HepG2 (cell line): Measurements from ENCODE around the gene PANX1. TPM values are rescaled to one million over a fixed set of nuclear protein-coding genes. Genes with fewer than 3 reads are reported as not detected.

Experiments used
- ATAC-seq: fragments of 200-7000 bp; cut with Tn5 transposase; 3 replicates; pipeline ENCODE4 v1.9.1; 2020; ENCODE audit warnings: mild to moderate bottlenecking, moderate library complexity
- BruUV-seq: library from RNA; stranded (reverse); fragments of 400-500 nt; replicated peaks from 2 replicates; lab custom pipeline; 2021; lab: Mats Ljungman, UMichigan
- CTCF ChIA-PET: fragments of 300-600 bp; formaldehyde crosslinking; extraction: SDS; loops from one replicate; lab custom pipeline; 2021; ENCODE audit warnings: low total read pairs, inconsistent platforms, low intra/inter-chr PET ratio; lab: Yijun Ruan, JAX
- POLR2A ChIA-PET: fragments of 350-600 bp; sonication (Branson Sonifier 250); formaldehyde crosslinking; loops from one replicate; lab custom pipeline; 2020; ENCODE audit warnings: antibody characterized with exemption, inconsistent platforms; lab: Yijun Ruan, JAX
- DNase-seq: peaks from one replicate; pipeline ENCODE4 v3.0.0-alpha.2; 2015; ENCODE audit warnings: low spot score
- FAIRE-seq: peaks from 3 replicates; lab custom pipeline; 2011; peaks lifted over from hg19 to GRCh38; lab: Jason Lieb, UNC
- H2AFZ ChIP-seq: one replicate; pipeline ENCODE4 v1.6.1; 2011; ENCODE audit warnings: low read length, inconsistent platforms
- H3K27ac ChIP-seq: fragments of 300-600 bp; 3 replicates; pipeline ENCODE4 v1.8.0; 2011; ENCODE audit warnings: mixed run types, mild to moderate bottlenecking, mixed read lengths, low read length, inconsistent platforms; ENCODE audit not compliant: insufficient read depth; ENCODE audit errors: extremely low read length
- H3K27me3 ChIP-seq, 2 experiments: fragments of 200-600 bp in 1 of 2; 2 replicates in 1 of 2; 3 replicates in 1 of 2; pipeline versions ENCODE4 v1.6.0 to v1.8.0; 2011; ENCODE audit warnings: low read length in 2 of 2, mild to moderate bottlenecking in 2 of 2, moderate library complexity in 2 of 2, inconsistent platforms in 1 of 2; ENCODE audit not compliant: insufficient read depth in 2 of 2, control insufficient read depth in 1 of 2
- H3K36me3 ChIP-seq, 2 experiments: fragments of 200-600 bp in 1 of 2; replicated peaks in 1 of 2; 2 replicates in 1 of 2; 3 replicates in 1 of 2; pipeline versions ENCODE4 v1.5.1 to v1.8.0; 2011; ENCODE audit warnings: low read length in 2 of 2, inconsistent platforms in 1 of 2; ENCODE audit not compliant: insufficient read depth in 2 of 2, control insufficient read depth in 1 of 2
- H3K4me1 ChIP-seq: 2 replicates; pipeline ENCODE4 v1.5.1; 2012; ENCODE audit warnings: low read length, inconsistent platforms; ENCODE audit not compliant: insufficient read depth
- H3K4me2 ChIP-seq: 2 replicates; pipeline ENCODE4 v1.6.0; 2011; ENCODE audit warnings: low read depth, low read length, inconsistent platforms
- H3K4me3 ChIP-seq, 3 experiments: fragments of 200-600 bp in 1 of 3; sonication (generic), shearing (Covaris generic) in 1 of 3; replicated peaks in 1 of 3; 2 replicates each; pipeline ENCODE4 v1.5.1; 2011 to 2016; ENCODE audit warnings: low read length in 3 of 3, inconsistent platforms in 2 of 3, low read depth in 2 of 3, mild to moderate bottlenecking in 2 of 3, control low read depth in 1 of 3, mixed read lengths in 1 of 3; ENCODE audit not compliant: insufficient read depth in 1 of 3
- H3K79me2 ChIP-seq: one replicate; pipeline ENCODE4 v1.6.1; 2011; ENCODE audit warnings: low read length, inconsistent platforms; ENCODE audit not compliant: insufficient read depth
- H3K9ac ChIP-seq: 2 replicates; pipeline ENCODE4 v1.6.0; 2011; ENCODE audit warnings: mild to moderate bottlenecking, low read depth, low read length, inconsistent platforms; ENCODE audit not compliant: insufficient read depth
- H3K9me3 ChIP-seq: 2 replicates; pipeline ENCODE4 v1.5.1; 2012; ENCODE audit warnings: mild to moderate bottlenecking, low read length
- H4K20me1 ChIP-seq: 2 replicates; pipeline ENCODE4 v1.6.0; 2011; ENCODE audit warnings: inconsistent platforms, mild to moderate bottlenecking, low read length, moderate library complexity; ENCODE audit not compliant: insufficient read depth
- ELF3 ChIP-seq: IDR thresholded peaks from 2 replicates; pipeline ENCODE4 v1.6.1; 2016; ENCODE audit warnings: missing genetic modification reagents, missing compliant biosample characterization
- FOXO1 ChIP-seq: sonication (generic); formaldehyde crosslinking; IDR thresholded peaks from 2 replicates; pipeline ENCODE4 v1.4.0; 2020; ENCODE audit warnings: missing genetic modification reagents
- FOXP1 ChIP-seq, 2 experiments: fragments of 450-650 bp in 1 of 2; IDR thresholded peaks; 2 replicates each; pipeline ENCODE4 v1.6.1; 2017 to 2018; ENCODE audit warnings: antibody characterized with exemption in 1 of 2
- GATAD2A ChIP-seq: IDR thresholded peaks from 2 replicates; pipeline ENCODE4 v1.6.1; 2016
- HDAC2 ChIP-seq: sonication (generic); formaldehyde crosslinking; IDR thresholded peaks from 2 replicates; pipeline ENCODE4 v1.4.0; 2020; ENCODE audit warnings: missing genetic modification reagents
- MED1 ChIP-seq: sonication (generic); formaldehyde crosslinking; IDR thresholded peaks from 2 replicates; pipeline ENCODE4 v1.4.0; 2020; ENCODE audit warnings: missing genetic modification reagents
- NR2F1 ChIP-seq, 2 experiments: fragments of 450-650 bp in 1 of 2; formaldehyde crosslinking in 1 of 2; IDR thresholded peaks; 2 replicates each; pipeline versions ENCODE4 v1.5.0 to v1.6.1; 2016 to 2020; ENCODE audit warnings: mild to moderate bottlenecking in 1 of 2, missing compliant biosample characterization in 1 of 2, missing genetic modification reagents in 1 of 2, moderate library complexity in 1 of 2
- NR2F6 ChIP-seq, 2 experiments: IDR thresholded peaks; 2 replicates each; pipeline ENCODE4 v1.6.1; 2016; ENCODE audit warnings: antibody characterized with exemption in 1 of 2, mild to moderate bottlenecking in 1 of 2
- PAXIP1 ChIP-seq: sonication (generic); formaldehyde crosslinking; conservative IDR thresholded peaks from 2 replicates; pipeline ENCODE4 v1.4.0; 2020; ENCODE audit warnings: mild to moderate bottlenecking, missing genetic modification reagents, moderate library complexity
- PHF21A ChIP-seq: sonication (generic); formaldehyde crosslinking; IDR thresholded peaks from 2 replicates; pipeline ENCODE4 v1.5.0; 2020; ENCODE audit warnings: mild to moderate bottlenecking, missing genetic modification reagents
- SKIL ChIP-seq: sonication (generic); formaldehyde crosslinking; IDR thresholded peaks from 2 replicates; pipeline ENCODE4 v1.8.0; 2022; ENCODE audit warnings: missing genetic modification reagents, mild to moderate bottlenecking, moderate library complexity, borderline replicate concordance
- TARDBP ChIP-seq: sonication (generic); formaldehyde crosslinking; IDR thresholded peaks from 2 replicates; pipeline ENCODE4 v1.8.0; 2022; ENCODE audit warnings: mild to moderate bottlenecking, missing genetic modification reagents
- TFE3 ChIP-seq: IDR thresholded peaks from 2 replicates; pipeline ENCODE4 v1.6.1; 2016
- ZKSCAN8 ChIP-seq: IDR thresholded peaks from 2 replicates; pipeline ENCODE4 v1.6.1; 2016; ENCODE audit warnings: borderline replicate concordance, missing genetic modification reagents, missing compliant biosample characterization
- ZMYM4 ChIP-seq: sonication (generic); formaldehyde crosslinking; IDR thresholded peaks from 2 replicates; pipeline ENCODE4 v1.8.1; 2023; ENCODE audit warnings: mild to moderate bottlenecking, missing genetic modification reagents
- ZNF44 ChIP-seq: sonication (generic); formaldehyde crosslinking; IDR thresholded peaks from 2 replicates; pipeline ENCODE4 v1.5.1; 2020; ENCODE audit warnings: mild to moderate bottlenecking, missing genetic modification reagents
- ZNF737 ChIP-seq: sonication (generic); formaldehyde crosslinking; IDR thresholded peaks from 2 replicates; pipeline ENCODE4 v1.5.0; 2020; ENCODE audit warnings: missing genetic modification reagents, mild to moderate bottlenecking, borderline replicate concordance
- ZNF879 ChIP-seq: sonication (generic); formaldehyde crosslinking; IDR thresholded peaks from 2 replicates; pipeline ENCODE4 v1.8.1; 2023; ENCODE audit warnings: missing genetic modification reagents
- ZSCAN20 ChIP-seq: sonication (generic); formaldehyde crosslinking; IDR thresholded peaks from 2 replicates; pipeline ENCODE4 v1.4.0; 2020; ENCODE audit warnings: missing genetic modification reagents, mild to moderate bottlenecking, borderline replicate concordance
- WGBS: methylation state at CpG from one replicate; pipeline ENCODE4 v1.1.6; 2017; ENCODE audit warnings: low lambda C conversion rate; 5-methylcytosine and 5-hydroxymethylcytosine counted together
- in situ Hi-C: cut with HindIII; loops from 2 replicates; pipeline ENCODE4 v1.10.0; 2017; ENCODE audit warnings: low pct_unique_long_range_greater_than_20kb; ENCODE audit not compliant: extremely low pct_ligation_motif_present
- intact Hi-C: fragments of 100-400 bp; cut with micrococcal nuclease; formaldehyde crosslinking; loops from one replicate; pipeline ENCODE4 v1.10.0; 2022; ENCODE audit not compliant: unreplicated experiment
- polyA plus RNA-seq, 8 experiments: library from polyadenylated mRNA; depleted of rRNA in 3 of 8; stranded (reverse) in 7 of 8; unstranded in 1 of 8; fragments of >200 nt; fragmentation: Illumina TruSeq in 4 of 8; extraction: Trizol in 4 of 8; gene quantifications; 2 replicates each; pipeline versions ENCODE4 v1.2.1 to v1.2.3, GENCODE V29; 2011 to 2016; ENCODE audit warnings: low read depth in 4 of 8, missing spikeins in 1 of 8, mixed read lengths in 1 of 8; ENCODE audit not compliant: insufficient read depth in 1 of 8
- total RNA-seq, 5 experiments: library from RNA; depleted of rRNA; stranded (reverse); fragments of >200 nt; fragmentation: Illumina TruSeq; extraction: Trizol; gene quantifications; 2 replicates each; pipeline ENCODE4 v1.2.3, GENCODE V29; 2016; ENCODE audit warnings: low read depth in 1 of 5

The PANX1 gene
- total and polyA plus RNA-seq, 2 of the 13 experiments (the other 11 are each of a cell fraction or from before 2014, with no cell fraction given): 8.3 to 24.8 TPM

GRCh38 chr11:94153320-94153719, 24.7 kb downstream of the PANX1 start:
- peaks cover 62% of the 10 kb centered on the region for H3K4me1 ChIP-seq
- ATAC-seq (peak; percentile 84), DNase-seq (peak; percentile 86), FAIRE-seq (peak; percentile 47)
- H3K4me3 ChIP-seq: peak overlapping the region in 2 of 3 experiments; percentile 16 to 20; a peak in 3 of 6 replicates
- in situ Hi-C loops: no loop called here
- H2AFZ ChIP-seq: no peak overlapping the region
- H3K9ac ChIP-seq: peak overlapping the region; percentile 20; the same call in 1 of the 2 replicates
- peaks cover 34% of the 10 kb centered on the region for H3K79me2 ChIP-seq
- 0% methylated on average over 2 of the region's 3 CpGs for WGBS
- peaks cover 0 to 2% of the 10 kb centered on the region in 2 experiments; a peak in 3 of 5 replicates for H3K36me3 ChIP-seq
- no peaks in the 10 kb centered on the region for H3K27me3 ChIP-seq
- H4K20me1 ChIP-seq: no peaks in the 10 kb centered on the region; the same call in 1 of the 2 replicates
- peak overlapping the region; percentile 68 for H3K4me2 ChIP-seq
- H3K9me3 ChIP-seq: no peaks in the 10 kb centered on the region
- CTCF ChIA-PET: no interaction called here
- POLR2A ChIA-PET: interaction anchor here (1.5 to 4.4 kb wide), 2 partner anchors 25 to 412 kb away, joined by 3 to 30 read pairs; partner anchors contain the start of genes C11orf54, PANX1 and TAF1D
- intact Hi-C loops: loop anchor here (2.0 kb wide), 1 partner anchor 25 kb away; the partner anchor contains the start of gene PANX1
- BruUV-seq: no TSS peak
- peak overlapping the region; percentile 74 for H3K27ac ChIP-seq
- TF ChIP-seq MED1 (CRISPR knock-in tag) (peak; percentile 49), ZNF737 (CRISPR knock-in tag) (no peak), ZSCAN20 (CRISPR knock-in tag) (no peak), GATAD2A (peak; percentile 56), FOXO1 (peak; percentile 78; the same call in 1 of the 2 replicates), SKIL (no peak), FOXP1 (IDR thresholded peaks at IDR 0.05) (no peak), FOXP1 (CRISPR knock-in tag; IDR thresholded peaks at IDR 0.05) (peak; percentile 62), TFE3 (peak; percentile 53; the same call in 1 of the 2 replicates), ZMYM4 (CRISPR knock-in tag) (peak; percentile 67), ZKSCAN8 (CRISPR knock-in tag) (peak; percentile 63), ZNF44 (CRISPR knock-in tag) (no peak), NR2F6 (IDR thresholded peaks at IDR 0.05) (no peak), NR2F6 (CRISPR knock-in tag; IDR thresholded peaks at IDR 0.05) (peak; percentile 35; the same call in 1 of the 2 replicates), ZNF879 (CRISPR knock-in tag) (no peak), NR2F1 (CRISPR knock-in tag; IDR thresholded peaks at IDR 0.05) (no peak), PAXIP1 (CRISPR knock-in tag) (peak; percentile 85), HDAC2 (CRISPR knock-in tag) (peak; percentile 76), ELF3 (CRISPR knock-in tag) (peak; percentile 17; the same call in 1 of the 2 replicates), PHF21A (CRISPR knock-in tag) (peak; percentile 48; the same call in 1 of the 2 replicates), TARDBP (peak; percentile 59; the same call in 1 of the 2 replicates)
